GM12878 (cell line): ENCODE results near the gene MTF1. TPM values are rescaled to one million over a fixed set of nuclear protein-coding genes. Genes with fewer than 3 reads are reported as not detected.

Source experiments
- ATAC-seq: fragments of 200-7000 bp; cut with Tn5 transposase; 3 replicates; pipeline ENCODE4 v1.9.1; 2020; ENCODE audit warnings: mild to moderate bottlenecking, moderate library complexity
- BruUV-seq: library from RNA; stranded (reverse); fragments of 400-500 nt; replicated peaks from 2 replicates; lab custom pipeline; 2021; lab: Mats Ljungman, UMichigan
- CTCF ChIA-PET: fragments of 300-600 bp; sonication (Branson Sonifier 250); formaldehyde crosslinking; extraction: SDS; loops from one replicate; lab custom pipeline; 2021; ENCODE audit warnings: inconsistent platforms; lab: Yijun Ruan, JAX
- POLR2A ChIA-PET: fragments of 350-600 bp; formaldehyde crosslinking; extraction: SDS; loops from one replicate; lab custom pipeline; 2021; ENCODE audit warnings: inconsistent platforms; lab: Charles Lee
- RAD21 ChIA-PET: fragments of 300-600 bp; sonication (Branson Sonifier 250); formaldehyde crosslinking; loops from one replicate; lab custom pipeline; 2023; ENCODE audit warnings: antibody characterized with exemption; ENCODE audit not compliant: unreplicated experiment; lab: Charles Lee
- SMC1A ChIA-PET: fragments of 300-600 bp; sonication (Branson Sonifier 250); formaldehyde crosslinking; loops from one replicate; lab custom pipeline; 2023; ENCODE audit not compliant: unreplicated experiment, uncharacterized antibody; lab: Charles Lee
- DNase-seq: peaks from one replicate; pipeline ENCODE4 v3.0.0-alpha.2; 2011; ENCODE audit warnings: low read depth, low spot score
- FAIRE-seq: peaks from 3 replicates; lab custom pipeline; 2011; peaks lifted over from hg19 to GRCh38; lab: Jason Lieb, UNC
- H2AFZ ChIP-seq: 2 replicates; pipeline ENCODE4 v1.6.0; 2011; ENCODE audit warnings: low read depth, low read length, control low read depth; ENCODE audit not compliant: control insufficient read depth
- H3K27ac ChIP-seq: 2 replicates; pipeline ENCODE4 v1.5.1; 2011; ENCODE audit warnings: control low read depth; ENCODE audit not compliant: control insufficient read depth, insufficient read depth
- H3K27me3 ChIP-seq, 2 experiments: replicated peaks in 1 of 2; 2 replicates each; pipeline versions ENCODE4 v1.6.0 to v1.6.1; 2011; ENCODE audit warnings: low read length in 1 of 2; ENCODE audit not compliant: control insufficient read depth in 2 of 2, insufficient read depth in 2 of 2
- H3K36me3 ChIP-seq, 2 experiments: 2 replicates each; pipeline ENCODE4 v1.5.1; 2011; ENCODE audit warnings: low read length in 1 of 2; ENCODE audit not compliant: control insufficient read depth in 2 of 2, insufficient read depth in 2 of 2
- H3K4me1 ChIP-seq: 2 replicates; pipeline ENCODE4 v1.6.1; 2011; ENCODE audit warnings: mild to moderate bottlenecking, low read length, moderate library complexity, mixed read lengths; ENCODE audit not compliant: control insufficient read depth, insufficient read depth
- H3K4me2 ChIP-seq: 2 replicates; pipeline ENCODE4 v1.6.0; 2011; ENCODE audit warnings: control low read depth; ENCODE audit not compliant: control insufficient read depth, insufficient read depth
- H3K4me3 ChIP-seq: fragments of 200-600 bp; sonication (generic); 2 replicates; pipeline ENCODE4 v1.5.1; 2016
- H3K79me2 ChIP-seq: 2 replicates; pipeline ENCODE4 v1.6.0; 2011; ENCODE audit warnings: low read length; ENCODE audit not compliant: control insufficient read depth, insufficient read depth
- H3K9ac ChIP-seq: 2 replicates; pipeline ENCODE4 v1.8.0; 2011; ENCODE audit warnings: low read length, control low read depth, mixed read lengths; ENCODE audit not compliant: control insufficient read depth, insufficient read depth
- H3K9me3 ChIP-seq: replicated peaks from 3 replicates; pipeline ENCODE4 v1.5.1; 2011; ENCODE audit warnings: mild to moderate bottlenecking, low read length; ENCODE audit not compliant: control insufficient read depth, insufficient read depth
- H4K20me1 ChIP-seq: 2 replicates; pipeline ENCODE4 v1.6.0; 2011; ENCODE audit not compliant: control insufficient read depth, insufficient read depth
- FOXK2 ChIP-seq: fragments of 450-650 bp; IDR thresholded peaks from 2 replicates; pipeline ENCODE4 v1.6.1; 2017; ENCODE audit warnings: mild to moderate bottlenecking, moderate library complexity
- GATAD2B ChIP-seq: fragments of 450-650 bp; conservative IDR thresholded peaks from 2 replicates; pipeline ENCODE4 v1.6.1; 2017; ENCODE audit warnings: low read depth, mild to moderate bottlenecking, moderate library complexity
- IKZF1 ChIP-seq: fragments of 450-650 bp; conservative IDR thresholded peaks from 2 replicates; pipeline ENCODE4 v1.6.1; 2017; ENCODE audit warnings: antibody characterized with exemption, mild to moderate bottlenecking
- JUNB ChIP-seq: IDR thresholded peaks from 2 replicates; pipeline ENCODE4 v1.6.1; 2016; ENCODE audit warnings: antibody characterized with exemption, mild to moderate bottlenecking
- KDM1A ChIP-seq: fragments of 200-600 bp; sonication (generic); IDR thresholded peaks from 2 replicates; pipeline ENCODE4 v1.6.1; 2016; ENCODE audit warnings: borderline replicate concordance
- KLF5 ChIP-seq: fragments of 450-650 bp; IDR thresholded peaks from 2 replicates; pipeline ENCODE4 v1.6.1; 2014; ENCODE audit warnings: mild to moderate bottlenecking; ENCODE audit not compliant: partially characterized antibody
- LARP7 ChIP-seq: fragments of 450-650 bp; IDR thresholded peaks from 2 replicates; pipeline ENCODE4 v1.6.1; 2017; ENCODE audit warnings: mild to moderate bottlenecking
- MTA2 ChIP-seq: fragments of 450-650 bp; IDR thresholded peaks from 2 replicates; pipeline ENCODE4 v1.6.1; 2016; ENCODE audit warnings: low read depth, mild to moderate bottlenecking, moderate library complexity
- NFIC ChIP-seq: IDR thresholded peaks from 2 replicates; pipeline ENCODE4 v1.6.1; 2012; ENCODE audit warnings: low read depth, mild to moderate bottlenecking, inconsistent platforms, low read length, moderate library complexity
- NKRF ChIP-seq: fragments of 450-650 bp; conservative IDR thresholded peaks from 2 replicates; pipeline ENCODE4 v1.6.1; 2017; ENCODE audit warnings: mild to moderate bottlenecking, moderate library complexity
- NR2C2 ChIP-seq: IDR thresholded peaks from 2 replicates; pipeline ENCODE4 v1.6.1; 2011; ENCODE audit warnings: borderline replicate concordance, low read depth; ENCODE audit not compliant: control insufficient read depth, insufficient read length
- RAD51 ChIP-seq: fragments of 450-650 bp; IDR thresholded peaks from 2 replicates; pipeline ENCODE4 v1.6.1; 2016; ENCODE audit warnings: moderate library complexity, mild to moderate bottlenecking, inconsistent platforms
- ZNF24 ChIP-seq: fragments of 450-650 bp; IDR thresholded peaks from 2 replicates; pipeline ENCODE4 v1.6.1; 2017; ENCODE audit warnings: antibody characterized with exemption, mild to moderate bottlenecking
- ZNF622 ChIP-seq: fragments of 450-650 bp; IDR thresholded peaks from 2 replicates; pipeline ENCODE4 v1.6.1; 2017; ENCODE audit warnings: mild to moderate bottlenecking, inconsistent platforms
- WGBS: methylation state at CpG from one replicate; pipeline ENCODE4 v1.1.6; 2016; ENCODE audit warnings: low lambda C conversion rate; ENCODE audit not compliant: insufficient replicate concordance, insufficient coverage; ENCODE audit errors: missing lambda C conversion rate; 5-methylcytosine and 5-hydroxymethylcytosine counted together
- in situ Hi-C: fragments of 300-500 bp; cut with MboI; formaldehyde crosslinking; loops from 9 replicates; pipeline ENCODE4 v1.14.3; 2018; ENCODE audit warnings: mixed read lengths
- intact Hi-C: fragments of 100-400 bp; cut with micrococcal nuclease; formaldehyde crosslinking; loops from one replicate; pipeline ENCODE4 v1.14.2; 2022; ENCODE audit not compliant: unreplicated experiment
- polyA plus RNA-seq, 11 experiments: library from polyadenylated mRNA; depleted of rRNA in 4 of 11; unstranded in 6 of 11; stranded (reverse) in 5 of 11; fragments of >200 nt; fragmentation: Nextera tagmentation in 4 of 11; fragmentation: Illumina TruSeq in 1 of 11; extraction: Ambion mirVana in 4 of 11; extraction: Trizol in 1 of 11; gene quantifications; 1 replicate in 1 of 11; 2 replicates in 10 of 11; pipeline versions ENCODE4 v1.2.1 to v1.2.3, GENCODE V29; 2011 to 2016; ENCODE audit warnings: inconsistent platforms in 2 of 11, missing spikeins in 2 of 11, low read depth in 1 of 11
- total RNA-seq, 4 experiments: library from RNA; depleted of rRNA in 3 of 4; stranded (reverse); fragments of >200 nt in 3 of 4; fragmentation: Illumina TruSeq in 1 of 4; extraction: Trizol in 1 of 4; gene quantifications; 2 replicates each; pipeline versions ENCODE4 v1.2.1 to v1.2.3, GENCODE V29; 2013 to 2021
- TF ChIP-seq, protein P1 (sequence below): IDR thresholded peaks from 2 replicates; pipeline ENCODE4 v1.6.1; 2012; ENCODE audit warnings: mild to moderate bottlenecking, low read depth, low read length

The MTF1 gene
- total and polyA plus RNA-seq, 10 of the 15 experiments (the other 5 are each of a cell fraction or from before 2014, with no cell fraction given), result 2.2 to 20.4 (median 6.7) TPM

DNA sequence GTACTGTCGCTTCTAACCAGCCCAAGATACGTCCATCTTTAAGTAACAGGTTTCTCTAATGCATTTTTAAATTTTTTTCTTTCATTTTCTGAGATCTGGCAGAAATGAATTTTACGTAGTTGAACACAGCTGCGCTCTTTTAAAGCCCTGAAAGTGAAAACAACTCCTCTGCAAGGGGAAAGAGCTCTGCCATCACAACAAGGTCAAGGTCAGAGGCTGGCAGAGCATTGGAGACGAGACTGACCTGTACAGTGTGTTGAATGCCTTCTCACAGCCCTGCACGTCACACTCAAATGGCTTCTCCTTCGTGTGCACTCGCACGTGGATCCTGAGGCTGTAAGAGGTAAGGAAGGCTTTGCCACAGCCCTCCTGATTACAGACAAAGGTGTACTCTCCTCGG is 19.7 kb downstream of the MTF1 start:
- intact Hi-C loops (no loop called here), in situ Hi-C loops (no loop called here)
- ATAC-seq (no peak), DNase-seq (no peak), FAIRE-seq (no peak)
- Histone ChIP-seq H3K9me3 (no peaks in the 10 kb centered on the region), H3K36me3 (peaks cover 15 to 23% of the 10 kb centered on the region in 2 experiments), H2AFZ (no peak overlapping the region), H3K4me3 (no peak overlapping the region), H3K27ac (no peak overlapping the region), H3K79me2 (peaks cover 9% of the 10 kb centered on the region), H3K9ac (no peak overlapping the region), H3K4me2 (no peak overlapping the region), H4K20me1 (no peaks in the 10 kb centered on the region), H3K4me1 (no peaks in the 10 kb centered on the region), H3K27me3 (no peaks in the 10 kb centered on the region)
- no TSS peak for BruUV-seq
- no peak for TF ChIP-seq ZNF24
- TF ChIP-seq KLF5, result no peak
- TF ChIP-seq ZNF622, result no peak
- no peak for TF ChIP-seq NR2C2
- TF ChIP-seq KDM1A, result no peak
- no peak for TF ChIP-seq MTA2
- TF ChIP-seq IKZF1, result no peak
- no peak for TF ChIP-seq GATAD2B
- TF ChIP-seq, protein P1, sequence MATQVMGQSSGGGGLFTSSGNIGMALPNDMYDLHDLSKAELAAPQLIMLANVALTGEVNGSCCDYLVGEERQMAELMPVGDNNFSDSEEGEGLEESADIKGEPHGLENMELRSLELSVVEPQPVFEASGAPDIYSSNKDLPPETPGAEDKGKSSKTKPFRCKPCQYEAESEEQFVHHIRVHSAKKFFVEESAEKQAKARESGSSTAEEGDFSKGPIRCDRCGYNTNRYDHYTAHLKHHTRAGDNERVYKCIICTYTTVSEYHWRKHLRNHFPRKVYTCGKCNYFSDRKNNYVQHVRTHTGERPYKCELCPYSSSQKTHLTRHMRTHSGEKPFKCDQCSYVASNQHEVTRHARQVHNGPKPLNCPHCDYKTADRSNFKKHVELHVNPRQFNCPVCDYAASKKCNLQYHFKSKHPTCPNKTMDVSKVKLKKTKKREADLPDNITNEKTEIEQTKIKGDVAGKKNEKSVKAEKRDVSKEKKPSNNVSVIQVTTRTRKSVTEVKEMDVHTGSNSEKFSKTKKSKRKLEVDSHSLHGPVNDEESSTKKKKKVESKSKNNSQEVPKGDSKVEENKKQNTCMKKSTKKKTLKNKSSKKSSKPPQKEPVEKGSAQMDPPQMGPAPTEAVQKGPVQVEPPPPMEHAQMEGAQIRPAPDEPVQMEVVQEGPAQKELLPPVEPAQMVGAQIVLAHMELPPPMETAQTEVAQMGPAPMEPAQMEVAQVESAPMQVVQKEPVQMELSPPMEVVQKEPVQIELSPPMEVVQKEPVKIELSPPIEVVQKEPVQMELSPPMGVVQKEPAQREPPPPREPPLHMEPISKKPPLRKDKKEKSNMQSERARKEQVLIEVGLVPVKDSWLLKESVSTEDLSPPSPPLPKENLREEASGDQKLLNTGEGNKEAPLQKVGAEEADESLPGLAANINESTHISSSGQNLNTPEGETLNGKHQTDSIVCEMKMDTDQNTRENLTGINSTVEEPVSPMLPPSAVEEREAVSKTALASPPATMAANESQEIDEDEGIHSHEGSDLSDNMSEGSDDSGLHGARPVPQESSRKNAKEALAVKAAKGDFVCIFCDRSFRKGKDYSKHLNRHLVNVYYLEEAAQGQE, result no peak
- no peak for TF ChIP-seq NKRF
- no peak for TF ChIP-seq RAD51
- TF ChIP-seq NFIC, result no peak
- no peak for TF ChIP-seq LARP7
- no peak for TF ChIP-seq JUNB
- TF ChIP-seq FOXK2, result no peak
- POLR2A ChIA-PET, result interaction anchor here (0.6 to 1.7 kb wide), 2 partner anchors 11 to 27 kb away, joined by 3 to 5 read pairs; no protein-coding TSS in a partner anchor
- WGBS, result 86% methylated on average over 10 of the region's 10 CpGs
- SMC1A ChIA-PET, result interaction anchor here (1.1 kb wide), 1 partner anchor 11 kb away, joined by 3 read pairs; no protein-coding TSS in a partner anchor
- RAD21 ChIA-PET, result no interaction called here
- CTCF ChIA-PET, result interaction anchor here (1.3 kb wide), 1 partner anchor 12 kb away, joined by 5 read pairs; no protein-coding TSS in a partner anchor
